GM12873 (cell line): Measurements from ENCODE around the gene SMAD6.

ENCODE experiments used
- CTCF ChIP-seq: IDR thresholded peaks from 2 replicates; pipeline ENCODE4 v1.5.1; 2012; ENCODE audit warnings: low read depth, mild to moderate bottlenecking, moderate library complexity, low read length, control low read depth; ENCODE audit not compliant: insufficient read depth; ENCODE audit errors: missing control alignments

SMAD6 gene

GRCh38 chr15:66802025-66803001 lies 100.3 kb downstream of the SMAD6 start:
- no peak for TF ChIP-seq CTCF

GRCh38 chr15:66803182-66803729 lies 101.2 kb downstream of the SMAD6 start:
- TF ChIP-seq CTCF: no peak

GRCh38 chr15:66803749-66804148 lies 101.7 kb downstream of the SMAD6 start:
- no peak for TF ChIP-seq CTCF

GRCh38 chr15:66805202-66805885 lies 103.3 kb downstream of the SMAD6 start:
- no peak for TF ChIP-seq CTCF

GRCh38 chr15:66808181-66808824 lies 106.3 kb downstream of the SMAD6 start:
- no peak for TF ChIP-seq CTCF

- no peak for TF ChIP-seq CTCF
Measured at GRCh38 chr15:66809664-66810063, 107.6 kb downstream of the SMAD6 start.
